GM21381 (cell line): Measurements from ENCODE around the gene STPG2.

Experiments
- ATAC-seq: cut with Tn5 transposase; IDR thresholded peaks from one replicate; pipeline ENCODE4 v1.9.1; 2021; ENCODE audit warnings: mild to moderate bottlenecking, moderate library complexity; ENCODE audit not compliant: unreplicated experiment

The STPG2 gene

GRCh38 chr4:98094118-98094517, 49.2 kb downstream of the STPG2 start:
- no peak for ATAC-seq

GRCh38 chr4:98093662-98094061, 49.6 kb downstream of the STPG2 start:
- no peak for ATAC-seq

- ATAC-seq = no peak
These were observed 50.3 kb downstream of the STPG2 start for GRCh38 chr4:98092833-98093439.

GRCh38 chr4:98081936-98082335, 61.3 kb downstream of the STPG2 start:
- ATAC-seq = no peak

- ATAC-seq = no peak
These were observed 74.8 kb downstream of the STPG2 start for GRCh38 chr4:98068495-98068894.

- no peak for ATAC-seq
These were observed 87.3 kb downstream of the STPG2 start for GRCh38 chr4:98055800-98056501.

- no peak for ATAC-seq
These were observed 96.6 kb downstream of the STPG2 start for GRCh38 chr4:98046665-98047064.

- ATAC-seq = no peak
These were observed 113.2 kb downstream of the STPG2 start for GRCh38 chr4:98030059-98030458.

- no peak for ATAC-seq
These were observed 115.4 kb downstream of the STPG2 start for GRCh38 chr4:98027827-98028226.

- ATAC-seq = no peak
These were observed 116.9 kb downstream of the STPG2 start for GRCh38 chr4:98026362-98026761.

- no peak for ATAC-seq
These were observed 136.4 kb downstream of the STPG2 start for GRCh38 chr4:98006814-98007412.

- no peak for ATAC-seq
These were observed 137.2 kb downstream of the STPG2 start for GRCh38 chr4:98006060-98006459.

GRCh38 chr4:98000940-98001339, 142.3 kb downstream of the STPG2 start:
- ATAC-seq = no peak

GRCh38 chr4:97998203-97998602, 145.1 kb downstream of the STPG2 start:
- ATAC-seq = no peak

GRCh38 chr4:97994765-97995465, 148.4 kb downstream of the STPG2 start:
- no peak for ATAC-seq

- ATAC-seq = no peak
These were observed 152.9 kb downstream of the STPG2 start for GRCh38 chr4:97990409-97990808.

- no peak for ATAC-seq
These were observed 156.1 kb downstream of the STPG2 start for GRCh38 chr4:97987019-97987648.

- no peak for ATAC-seq
These were observed 158.6 kb downstream of the STPG2 start for GRCh38 chr4:97984545-97985131.

GRCh38 chr4:97978791-97979488, 164.3 kb downstream of the STPG2 start:
- no peak for ATAC-seq
